PFSK-1 (cell line): Measurements from ENCODE around the gene C1QTNF12.

Experiments
- FOXP2 ChIP-seq: optimal IDR thresholded peaks from 2 replicates; pipeline ENCODE3; 2011; ENCODE audit warnings: borderline replicate concordance, control low read depth, inconsistent platforms; ENCODE audit not compliant: insufficient read depth; ENCODE audit errors: extremely low read length, extremely low read depth
- POLR2AphosphoS5 ChIP-seq: IDR thresholded peaks from 2 replicates; pipeline ENCODE4 v1.6.1; 2012; ENCODE audit warnings: low read depth, mild to moderate bottlenecking, control low read depth, low read length, moderate library complexity
- SIN3A ChIP-seq: IDR thresholded peaks from 2 replicates; pipeline ENCODE4 v1.6.1; 2012; ENCODE audit warnings: mild to moderate bottlenecking, low read length, moderate library complexity, borderline replicate concordance; ENCODE audit not compliant: insufficient read depth
- TAF1 ChIP-seq: IDR thresholded peaks from 2 replicates; pipeline ENCODE4 v1.6.1; 2012; ENCODE audit warnings: low read length, control low read depth, borderline replicate concordance; ENCODE audit not compliant: insufficient read depth
- TF ChIP-seq, protein P1 (sequence below), 2 experiments: IDR thresholded peaks; 2 replicates each; pipeline versions ENCODE4 v1.6.1 to v1.8.0; 2011 to 2012; ENCODE audit warnings: low read depth in 2 of 2, low read length in 2 of 2, control low read depth in 1 of 2, inconsistent platforms in 1 of 2, mild to moderate bottlenecking in 1 of 2, moderate library complexity in 1 of 2; ENCODE audit not compliant: insufficient read depth in 1 of 2

Gene C1QTNF12

GRCh38 chr1:1290238-1290731, 43.8 kb upstream of the C1QTNF12 start:
- TF ChIP-seq, protein P1, sequence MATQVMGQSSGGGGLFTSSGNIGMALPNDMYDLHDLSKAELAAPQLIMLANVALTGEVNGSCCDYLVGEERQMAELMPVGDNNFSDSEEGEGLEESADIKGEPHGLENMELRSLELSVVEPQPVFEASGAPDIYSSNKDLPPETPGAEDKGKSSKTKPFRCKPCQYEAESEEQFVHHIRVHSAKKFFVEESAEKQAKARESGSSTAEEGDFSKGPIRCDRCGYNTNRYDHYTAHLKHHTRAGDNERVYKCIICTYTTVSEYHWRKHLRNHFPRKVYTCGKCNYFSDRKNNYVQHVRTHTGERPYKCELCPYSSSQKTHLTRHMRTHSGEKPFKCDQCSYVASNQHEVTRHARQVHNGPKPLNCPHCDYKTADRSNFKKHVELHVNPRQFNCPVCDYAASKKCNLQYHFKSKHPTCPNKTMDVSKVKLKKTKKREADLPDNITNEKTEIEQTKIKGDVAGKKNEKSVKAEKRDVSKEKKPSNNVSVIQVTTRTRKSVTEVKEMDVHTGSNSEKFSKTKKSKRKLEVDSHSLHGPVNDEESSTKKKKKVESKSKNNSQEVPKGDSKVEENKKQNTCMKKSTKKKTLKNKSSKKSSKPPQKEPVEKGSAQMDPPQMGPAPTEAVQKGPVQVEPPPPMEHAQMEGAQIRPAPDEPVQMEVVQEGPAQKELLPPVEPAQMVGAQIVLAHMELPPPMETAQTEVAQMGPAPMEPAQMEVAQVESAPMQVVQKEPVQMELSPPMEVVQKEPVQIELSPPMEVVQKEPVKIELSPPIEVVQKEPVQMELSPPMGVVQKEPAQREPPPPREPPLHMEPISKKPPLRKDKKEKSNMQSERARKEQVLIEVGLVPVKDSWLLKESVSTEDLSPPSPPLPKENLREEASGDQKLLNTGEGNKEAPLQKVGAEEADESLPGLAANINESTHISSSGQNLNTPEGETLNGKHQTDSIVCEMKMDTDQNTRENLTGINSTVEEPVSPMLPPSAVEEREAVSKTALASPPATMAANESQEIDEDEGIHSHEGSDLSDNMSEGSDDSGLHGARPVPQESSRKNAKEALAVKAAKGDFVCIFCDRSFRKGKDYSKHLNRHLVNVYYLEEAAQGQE (IDR thresholded peaks at IDR 0.05; ENCODE audit: insufficient read depth in 1 of 2, low read depth in 2 of 2, low read length in 2 of 2): no peak
- TF ChIP-seq TAF1 (no peak), FOXP2 (no peak), SIN3A (no peak), POLR2AphosphoS5 (no peak)

GRCh38 chr1:1287288-1288110, 41.0 kb upstream of the C1QTNF12 start:
- TF ChIP-seq TAF1 (no peak), FOXP2 (no peak), POLR2AphosphoS5 (no peak), SIN3A (no peak)
- TF ChIP-seq, protein P1 (IDR thresholded peaks at IDR 0.05; ENCODE audit: insufficient read depth in 1 of 2, low read depth in 2 of 2, low read length in 2 of 2): no peak

DNA sequence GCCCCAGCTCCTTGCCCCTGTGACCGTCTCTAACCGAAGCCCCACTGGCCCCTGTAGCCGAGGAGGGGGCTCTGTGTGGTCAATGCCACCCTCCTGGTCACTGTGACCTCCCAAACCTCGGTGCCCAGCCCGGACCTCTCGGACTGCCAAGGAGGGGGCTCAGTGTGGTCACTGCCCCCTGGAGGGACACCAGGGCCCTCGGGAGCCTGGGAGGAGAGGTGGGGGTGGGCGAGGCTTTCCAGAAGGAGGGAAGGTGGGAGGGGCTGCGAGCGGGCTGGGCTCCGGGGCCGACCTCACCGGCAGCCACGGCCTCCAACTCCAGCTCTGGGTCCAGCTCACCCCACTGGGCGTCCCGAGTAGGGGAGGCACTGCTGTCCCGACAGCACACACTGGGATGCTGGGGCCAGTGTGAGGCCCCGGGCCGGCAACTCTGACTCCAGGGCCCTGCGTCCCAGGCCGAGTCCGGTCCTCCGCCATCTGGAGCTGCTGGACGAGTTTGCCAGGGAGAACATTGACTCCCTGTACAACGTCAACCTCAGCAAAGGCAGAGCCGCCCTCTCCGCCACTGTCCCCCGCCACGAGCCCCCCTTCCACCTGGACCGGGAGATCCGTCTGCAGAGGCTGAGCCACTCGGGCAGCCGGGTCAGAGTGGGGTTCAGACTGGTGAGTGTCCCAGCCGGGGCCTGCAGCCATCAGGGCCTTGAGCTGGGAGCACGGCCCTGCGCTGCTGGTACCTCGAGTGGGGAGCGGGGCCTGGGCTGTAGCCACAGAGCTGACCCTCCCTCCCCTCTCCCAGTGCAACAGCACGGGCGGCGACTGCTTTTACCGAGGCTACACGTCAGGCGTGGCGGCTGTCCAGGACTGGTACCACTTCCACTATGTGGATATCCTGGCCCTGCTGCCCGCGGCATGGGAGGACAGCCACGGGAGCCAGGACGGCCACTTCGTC, 40.1 kb upstream of the C1QTNF12 start:
- TF ChIP-seq FOXP2 (no peak), TAF1 (no peak), SIN3A (no peak), POLR2AphosphoS5 (no peak)
- TF ChIP-seq, protein P1 (IDR thresholded peaks at IDR 0.05; ENCODE audit: insufficient read depth in 1 of 2, low read depth in 2 of 2, low read length in 2 of 2): no peak

DNA sequence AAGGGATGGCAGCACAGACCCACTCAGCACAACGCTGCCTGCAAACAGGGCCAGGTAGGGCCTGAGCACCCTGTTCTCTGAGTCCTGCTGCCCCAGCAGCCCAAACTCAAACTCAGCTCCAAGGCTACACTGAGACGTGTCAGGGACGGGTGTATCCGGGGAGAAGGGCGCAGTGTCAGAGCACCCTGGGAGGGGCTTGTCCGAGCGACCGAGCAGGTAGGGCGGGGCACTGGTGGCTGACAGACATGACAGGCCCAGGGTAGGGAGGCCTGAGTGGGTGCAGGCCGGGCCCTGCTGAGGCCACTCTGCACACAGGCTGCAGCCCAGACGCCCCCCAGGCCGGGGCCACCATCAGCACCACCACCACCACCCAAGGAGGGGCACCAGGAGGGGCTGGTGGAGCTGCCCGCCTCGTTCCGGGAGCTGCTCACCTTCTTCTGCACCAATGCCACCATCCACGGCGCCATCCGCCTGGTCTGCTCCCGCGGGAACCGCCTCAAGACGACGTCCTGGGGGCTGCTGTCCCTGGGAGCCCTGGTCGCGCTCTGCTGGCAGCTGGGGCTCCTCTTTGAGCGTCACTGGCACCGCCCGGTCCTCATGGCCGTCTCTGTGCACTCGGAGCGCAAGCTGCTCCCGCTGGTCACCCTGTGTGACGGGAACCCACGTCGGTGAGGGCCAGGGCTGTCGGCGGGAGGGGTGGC, 39.2 kb upstream of the C1QTNF12 start:
- TF ChIP-seq POLR2AphosphoS5 (no peak), SIN3A (no peak), TAF1 (no peak), FOXP2 (no peak)
- TF ChIP-seq, protein P1 (IDR thresholded peaks at IDR 0.05; ENCODE audit: insufficient read depth in 1 of 2, low read depth in 2 of 2, low read length in 2 of 2): no peak
